CD4-positive, alpha-beta T cell treated with Interleukin-17A for 1 hour (primary cell): ENCODE measurements around the gene TMEM106C.

Experiments
- DNase-seq: peaks from one replicate; pipeline ENCODE4 v3.0.0-alpha.2; 2020

TMEM106C gene

DNA sequence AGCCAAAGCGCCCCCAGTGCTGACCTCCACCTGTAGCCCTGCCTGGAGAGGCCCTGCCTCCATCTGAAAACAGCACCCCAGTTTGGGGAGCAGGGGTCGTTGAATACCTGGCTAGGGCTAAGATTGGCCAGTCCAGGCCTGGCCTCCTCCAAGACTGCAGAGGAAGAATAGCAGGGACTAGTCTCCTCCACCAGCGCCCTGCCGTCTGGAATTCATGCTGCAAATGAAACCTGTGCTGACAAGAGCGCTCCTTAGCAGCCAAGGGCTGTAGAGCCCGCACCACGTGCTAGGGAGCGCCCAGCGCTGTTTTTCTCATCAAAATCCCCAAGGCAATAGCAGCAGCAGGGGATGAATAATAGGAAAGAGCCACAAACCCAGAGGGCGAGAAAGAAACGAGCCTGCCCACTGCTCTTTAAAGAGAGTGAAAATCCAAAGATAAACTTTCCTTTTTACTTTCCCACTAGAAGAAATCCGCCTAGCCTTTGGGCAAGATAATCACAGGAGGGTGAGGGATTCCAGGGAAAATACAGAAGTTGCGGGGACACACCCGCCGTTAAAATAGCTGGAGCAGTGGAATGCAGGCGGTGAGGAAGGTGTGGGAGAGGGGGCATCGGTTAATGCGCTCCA, 37.6 kb downstream of the TMEM106C start:
- DNase-seq = no peak

DNA sequence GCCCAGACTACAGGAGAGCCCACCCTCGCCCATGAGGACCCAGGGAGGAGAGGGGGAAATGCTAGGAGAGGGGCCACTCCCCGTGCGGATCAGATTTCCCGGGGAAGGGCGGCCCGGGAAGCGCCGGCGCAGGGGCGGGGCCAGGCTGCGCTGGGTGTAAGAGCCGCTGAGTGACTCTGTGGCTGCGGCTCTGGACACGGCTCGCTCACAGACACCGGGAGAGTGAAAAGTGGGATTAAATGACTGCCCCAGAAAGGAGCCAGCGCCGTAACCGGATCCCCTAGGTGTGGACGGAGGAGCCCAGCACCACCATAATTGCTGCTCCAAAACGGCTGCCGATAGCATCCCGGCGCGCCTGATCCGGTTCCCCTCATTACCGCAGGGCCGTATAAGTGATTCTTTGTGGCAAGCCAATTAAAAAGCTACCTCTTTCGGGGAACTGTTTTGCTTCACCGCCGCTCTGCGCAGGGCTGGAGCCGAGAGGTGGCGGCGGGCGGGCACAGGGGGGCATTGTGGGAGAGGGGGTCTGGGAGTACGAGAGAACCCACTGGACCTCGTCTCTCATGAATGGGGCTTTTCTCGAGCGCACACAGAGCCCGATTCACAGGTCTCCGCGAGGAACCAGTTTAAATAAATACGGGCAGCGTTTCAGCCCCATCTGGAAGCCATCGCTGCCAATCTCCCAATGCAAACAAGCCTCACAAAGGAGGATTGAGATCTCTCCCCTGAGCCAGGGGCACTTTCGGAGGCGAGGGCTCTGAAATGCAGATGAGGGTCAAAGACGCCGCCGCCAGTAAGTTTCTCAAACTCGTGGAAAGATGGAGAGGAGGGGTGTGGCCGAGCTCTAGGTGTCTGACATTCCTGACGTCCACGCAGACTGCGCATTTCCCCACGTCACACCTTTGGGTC, 38.4 kb downstream of the TMEM106C start:
- DNase-seq = peak; percentile 2

DNA sequence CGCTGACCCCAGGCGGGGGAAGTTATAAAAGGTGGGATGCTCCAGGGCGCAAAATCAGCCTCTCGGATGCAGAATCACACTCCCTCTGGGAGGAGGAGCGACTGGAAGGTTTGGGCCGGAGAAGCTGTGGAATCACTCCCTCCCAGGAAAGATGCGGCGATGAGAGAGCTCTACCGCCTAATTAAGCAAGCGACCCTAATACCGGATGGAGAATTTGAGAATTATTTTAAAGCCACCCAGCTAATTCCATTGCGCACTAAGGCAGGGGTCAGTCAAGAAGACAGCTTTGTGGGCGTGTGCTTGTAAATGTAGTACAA, 39.0 kb downstream of the TMEM106C start:
- no peak for DNase-seq

DNA sequence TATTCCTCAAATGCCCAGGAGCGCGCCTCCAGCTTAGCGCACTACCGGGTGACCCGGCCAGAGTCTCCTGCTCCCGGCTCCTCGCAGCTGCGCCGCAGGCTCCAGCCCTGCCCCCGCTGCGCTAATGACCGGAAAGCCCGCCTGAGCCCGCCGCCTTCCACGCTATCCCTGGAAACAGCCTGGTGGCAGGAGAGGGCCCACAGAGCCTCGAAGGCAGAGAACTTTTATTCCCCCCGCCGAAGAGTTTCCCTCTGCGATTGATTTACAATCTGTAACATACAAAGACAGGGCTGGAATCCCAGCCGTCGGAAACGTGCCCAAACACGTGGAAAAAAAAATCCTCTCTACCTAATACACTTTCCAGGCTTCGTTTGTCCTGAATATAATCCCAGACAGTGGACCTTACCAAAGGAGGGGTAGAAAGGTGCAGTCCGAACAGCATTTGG, 39.4 kb downstream of the TMEM106C start:
- peak; percentile 0 for DNase-seq

DNA sequence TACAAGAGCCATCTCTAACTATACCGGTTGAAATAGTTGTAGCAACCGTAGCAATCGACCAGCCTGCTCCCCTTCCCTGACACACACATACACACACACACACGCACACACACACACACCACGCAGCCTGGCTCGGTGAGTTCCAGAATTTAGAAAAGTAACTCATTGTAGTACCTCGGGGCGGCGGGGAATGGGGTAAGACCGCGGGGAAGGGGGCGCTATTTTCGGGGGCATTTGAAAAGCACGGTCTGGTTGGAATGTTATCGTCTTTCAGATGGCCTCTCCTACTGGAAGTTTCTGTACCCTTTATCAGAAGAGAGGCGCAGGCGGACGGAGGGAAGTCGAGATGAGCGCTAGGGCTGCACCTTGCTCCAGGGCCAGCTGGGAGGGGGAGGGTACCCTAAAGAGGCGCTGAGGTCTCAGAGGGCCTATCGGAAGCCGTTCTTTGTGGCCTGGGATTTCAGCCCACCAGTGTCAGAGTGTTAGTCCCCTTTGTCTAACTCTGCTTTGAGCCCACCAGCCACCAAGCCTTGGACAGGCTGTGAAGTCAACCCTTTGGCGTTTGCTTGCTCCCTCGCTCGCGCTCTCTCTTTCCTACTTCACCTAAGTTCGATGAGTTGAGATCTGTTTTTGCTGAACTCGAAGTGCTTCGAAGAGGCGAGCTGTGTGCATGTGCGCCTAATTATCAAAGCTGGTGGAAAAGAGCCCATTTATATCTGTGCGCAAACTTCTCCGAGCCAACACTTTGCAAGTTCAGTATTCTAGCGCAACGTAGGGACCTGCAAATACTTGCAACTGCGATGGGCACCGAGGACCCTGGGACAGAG, 40.0 kb downstream of the TMEM106C start:
- peak; percentile 3 for DNase-seq

DNA sequence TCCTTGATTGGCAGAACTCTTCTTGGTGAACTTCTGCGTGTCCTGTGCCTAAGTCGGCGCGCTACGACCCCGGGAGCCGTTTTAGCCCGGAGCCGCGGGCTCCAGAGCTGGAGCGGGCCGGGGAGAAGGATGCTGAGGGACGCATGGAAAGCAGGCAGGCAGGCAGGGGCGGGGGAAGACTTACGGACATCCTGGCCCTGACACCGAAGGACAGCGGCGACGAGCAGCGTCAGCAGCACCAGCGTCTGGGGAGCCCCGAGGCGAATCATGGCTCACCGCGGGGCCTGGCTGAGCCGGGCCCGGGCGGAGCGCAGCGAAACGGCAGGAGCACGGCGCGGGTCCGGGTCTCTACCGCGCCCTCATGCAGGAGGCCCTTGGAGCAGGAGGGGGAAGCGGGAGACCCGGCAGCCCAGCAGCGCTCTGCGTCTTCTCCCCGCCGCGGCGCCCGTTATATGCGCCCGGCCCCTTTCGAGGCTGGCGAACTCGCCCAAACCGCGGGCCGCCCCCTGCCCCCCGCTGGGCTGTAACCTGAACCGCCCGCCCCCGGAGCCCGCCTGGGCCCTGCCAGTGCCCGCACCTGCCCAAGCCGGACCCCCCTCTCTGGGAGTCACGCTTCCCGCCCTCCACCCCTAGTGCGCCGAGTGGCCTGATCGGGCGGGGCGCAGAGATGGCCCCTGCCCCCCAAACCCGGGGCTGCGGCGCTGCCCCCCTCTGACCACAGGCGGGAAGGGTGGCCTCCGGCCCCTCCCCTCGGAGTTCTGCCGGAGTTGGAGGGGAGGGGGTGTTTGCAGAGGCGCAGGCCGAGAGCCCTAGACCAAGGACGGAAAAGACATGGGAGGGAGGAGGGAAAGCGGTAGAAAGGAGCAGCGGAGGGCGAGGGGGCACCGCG, 40.9 kb downstream of the TMEM106C start, which contains the start of gene COL2A1:
COL2A1 (minus strand) TSS at position 424 of the 889 bp plus-strand sequence; CDS start at position 269, 155 bp downstream.
- DNase-seq = peak; percentile 1

DNA sequence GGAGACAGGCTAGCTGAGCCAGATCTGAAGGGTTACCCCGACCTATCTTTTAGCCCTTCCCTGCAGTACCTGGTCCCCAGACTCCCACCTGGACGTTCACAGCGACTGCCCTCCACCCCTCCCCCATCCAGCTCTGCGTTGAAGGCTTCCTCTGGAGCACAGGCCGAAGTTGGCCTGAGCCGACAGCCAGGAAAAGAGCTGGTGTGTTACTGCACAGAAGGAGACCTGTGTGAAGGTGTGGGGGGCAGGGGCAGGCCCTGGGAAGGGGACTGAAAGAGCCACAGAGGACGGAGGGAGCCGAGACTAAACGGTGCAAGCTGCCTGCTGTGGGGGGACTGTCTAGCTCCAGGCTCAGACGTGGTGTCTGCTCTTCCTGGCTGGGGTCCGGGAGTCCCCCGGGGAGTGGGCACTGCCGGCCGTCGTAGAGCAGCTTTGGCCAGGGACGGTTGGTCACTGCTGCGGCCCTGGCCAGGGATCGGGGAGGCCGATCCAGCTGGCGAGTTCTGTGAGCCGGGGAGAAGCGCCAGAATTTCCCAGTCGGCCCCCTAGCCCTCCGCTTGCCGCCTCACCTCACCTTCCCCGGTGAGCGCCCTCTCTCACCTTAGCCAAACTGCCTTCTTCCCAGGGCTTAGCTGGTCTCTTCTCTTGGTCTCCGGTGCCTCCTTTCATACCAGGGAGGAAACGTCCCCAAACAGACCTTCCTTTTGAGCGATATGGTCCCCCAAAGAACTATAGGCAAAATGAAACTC, 41.8 kb downstream of the TMEM106C start:
- no peak for DNase-seq

DNA sequence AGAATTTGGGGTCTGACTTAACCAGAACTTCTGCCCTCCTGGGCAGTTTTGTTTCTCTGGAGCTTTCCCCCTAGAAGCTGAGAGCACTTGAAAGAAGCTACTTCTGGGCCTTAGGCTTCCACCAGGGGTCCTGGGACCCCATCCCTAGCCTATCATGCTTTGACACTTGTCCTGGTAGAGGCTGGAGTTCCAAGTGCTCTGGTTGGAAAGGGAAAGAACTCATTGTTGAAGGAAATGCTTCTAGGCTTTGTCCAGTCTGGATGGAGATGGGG, 42.3 kb downstream of the TMEM106C start:
- no peak for DNase-seq

DNA sequence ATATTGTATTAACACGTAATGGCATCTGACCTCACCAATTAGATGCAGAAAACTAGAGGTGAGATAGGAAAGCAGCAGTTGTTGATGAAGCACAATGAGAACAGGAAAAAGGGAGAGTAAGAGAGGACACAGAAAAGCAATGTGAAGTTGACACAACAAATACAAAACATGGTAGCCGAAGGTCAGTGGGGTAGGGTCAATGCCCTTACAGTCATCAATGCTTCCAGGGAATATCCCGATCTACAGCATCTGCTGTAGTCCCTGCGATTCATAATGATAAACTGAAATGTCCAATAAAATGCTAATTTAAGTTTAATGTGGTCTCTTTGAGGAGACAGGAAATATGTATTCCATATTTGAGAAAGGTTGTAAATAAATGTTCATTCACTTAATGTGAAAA, 43.8 kb downstream of the TMEM106C start:
- no peak for DNase-seq

DNA sequence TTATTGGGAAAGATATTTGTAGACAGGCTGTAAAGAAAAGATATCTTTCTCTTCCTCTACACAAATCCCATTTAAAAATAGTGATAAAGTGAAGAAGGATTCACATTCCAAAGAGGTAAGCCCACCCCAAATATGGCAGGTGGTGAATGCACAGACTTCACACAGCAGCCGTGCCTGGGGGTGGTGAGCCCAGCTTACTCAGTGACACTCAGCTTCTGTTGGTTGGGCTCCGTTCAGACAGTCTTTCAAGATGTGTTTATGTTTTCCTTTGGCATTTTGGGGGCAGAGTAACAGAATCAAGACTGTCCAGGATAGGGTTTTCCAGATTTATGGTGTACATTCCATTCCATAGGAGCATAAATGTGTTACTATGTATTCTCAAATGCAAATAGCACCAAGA, 45.0 kb downstream of the TMEM106C start:
- DNase-seq = no peak

DNA sequence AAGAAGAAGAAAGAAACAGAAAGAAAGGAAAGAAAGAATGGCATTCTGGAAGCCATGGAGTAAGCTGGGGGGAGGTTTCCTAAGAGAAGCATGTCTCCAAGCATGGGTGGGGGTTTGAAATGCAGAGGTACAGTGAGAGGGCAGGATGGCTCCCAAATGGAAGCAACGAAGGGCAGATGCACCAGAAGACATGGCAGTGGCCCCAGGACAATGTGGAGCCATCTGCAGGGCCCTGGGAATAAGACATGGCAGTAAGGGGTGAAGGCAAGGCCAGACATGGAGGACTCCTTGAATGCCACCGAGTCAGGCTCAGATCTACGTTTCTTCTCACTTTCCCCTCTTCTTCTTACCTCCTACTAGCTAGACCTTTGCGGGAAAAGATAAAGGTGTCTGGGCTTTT, 45.6 kb downstream of the TMEM106C start:
- no peak for DNase-seq

DNA sequence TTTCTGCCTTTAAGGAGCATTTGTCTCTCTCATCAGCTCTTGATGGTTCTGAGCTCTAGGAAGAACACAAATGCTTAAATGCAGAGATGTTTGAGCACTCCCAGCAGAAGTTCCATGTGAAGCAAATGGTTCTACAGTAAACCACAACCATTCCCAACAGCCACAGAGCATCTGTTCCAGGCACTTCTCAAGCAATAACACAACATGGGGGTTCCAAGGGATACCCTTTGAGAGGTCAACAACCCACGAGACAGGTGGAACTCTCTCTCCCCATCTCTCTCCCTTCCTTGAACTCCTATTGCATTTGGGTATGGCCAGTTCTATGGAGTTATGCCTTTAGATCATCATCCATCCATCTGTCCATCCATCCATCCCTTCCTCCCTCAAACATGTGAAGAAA, 46.1 kb downstream of the TMEM106C start:
- no peak for DNase-seq

DNA sequence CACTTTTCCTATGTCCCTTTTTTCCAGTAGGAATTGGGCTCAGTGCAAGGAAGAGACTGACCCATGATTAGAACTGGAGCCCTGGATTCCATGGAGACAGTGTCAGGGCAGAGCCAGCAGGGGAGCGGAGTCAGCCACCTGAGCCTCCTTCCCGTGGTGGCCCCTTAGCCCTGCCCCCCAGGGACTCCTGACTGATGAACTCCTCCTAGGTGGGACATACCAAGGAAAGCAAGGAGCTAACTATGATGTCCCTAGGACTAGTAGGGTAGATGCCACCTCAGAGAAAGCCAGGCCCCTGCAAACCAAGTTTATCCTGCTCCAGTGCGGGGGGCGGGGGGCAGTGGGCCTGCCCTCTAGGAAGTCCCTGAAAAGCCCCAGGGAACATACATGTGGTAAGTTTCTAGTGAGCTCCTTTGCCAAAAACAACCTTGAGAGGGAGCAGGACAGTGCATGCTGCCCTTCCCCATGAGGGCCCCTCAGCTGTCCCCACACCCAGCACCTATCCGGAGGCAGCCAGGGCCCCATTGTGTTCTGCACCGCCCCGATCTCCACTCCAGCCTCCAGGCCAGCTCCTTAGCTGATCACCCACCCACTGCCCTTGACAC, 47.1 kb downstream of the TMEM106C start:
- no peak for DNase-seq

DNA sequence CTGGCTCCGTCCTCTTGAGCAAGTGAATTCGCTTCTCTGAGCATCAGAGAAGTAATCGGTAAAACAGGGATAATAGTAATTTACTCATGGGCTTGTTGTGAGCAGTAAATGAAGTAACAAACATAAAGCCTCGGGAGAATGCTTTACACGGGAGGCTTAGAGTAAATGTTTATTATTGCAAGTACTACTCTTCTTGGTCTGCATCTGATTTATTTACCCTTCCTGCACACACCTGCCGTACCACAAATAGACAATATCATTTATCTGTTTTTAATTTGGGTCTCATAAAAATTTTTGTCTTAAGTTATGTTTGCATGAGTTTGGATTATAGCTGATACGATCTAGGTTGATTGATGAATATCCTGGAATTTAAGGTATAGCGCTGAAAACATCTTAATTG, 48.7 kb downstream of the TMEM106C start:
- no peak for DNase-seq

DNA sequence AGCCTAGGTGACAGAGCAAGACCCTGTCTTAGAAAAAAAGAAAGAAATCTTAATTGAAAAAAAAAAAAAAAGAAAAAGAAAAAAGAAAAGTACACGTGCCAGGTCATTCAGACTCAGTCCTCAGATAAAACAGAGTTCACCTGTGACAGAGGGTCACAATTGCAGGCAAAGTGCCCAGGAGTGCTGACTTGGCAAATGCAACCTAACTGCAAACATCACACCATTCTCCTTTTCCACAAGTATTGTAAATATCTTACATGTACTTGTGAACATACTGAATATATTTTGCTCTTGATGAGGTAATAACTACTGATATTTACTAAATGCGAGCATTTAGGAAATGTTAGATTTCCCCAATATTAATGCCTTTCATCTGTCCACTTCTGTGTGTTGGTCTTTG, 49.9 kb downstream of the TMEM106C start:
- DNase-seq = no peak

DNA sequence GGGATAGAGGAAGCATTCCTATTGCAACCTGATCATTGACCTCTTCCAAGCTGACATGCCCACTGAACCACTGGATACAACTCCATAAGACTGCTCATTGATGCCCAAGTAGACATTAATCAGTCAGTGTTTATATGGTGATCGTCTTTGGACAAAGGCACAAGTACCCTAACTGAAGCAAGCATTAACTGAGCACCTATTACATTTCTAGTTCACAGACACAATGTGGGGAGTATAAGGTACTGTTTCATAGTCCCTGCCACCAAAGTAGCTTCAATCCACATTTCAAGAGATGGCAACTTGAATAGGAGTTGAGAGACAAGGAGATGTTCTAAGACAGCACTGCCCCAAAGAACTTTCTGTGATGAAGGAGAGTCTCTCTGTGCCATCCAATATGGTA, 51.7 kb downstream of the TMEM106C start:
- DNase-seq = no peak

DNA sequence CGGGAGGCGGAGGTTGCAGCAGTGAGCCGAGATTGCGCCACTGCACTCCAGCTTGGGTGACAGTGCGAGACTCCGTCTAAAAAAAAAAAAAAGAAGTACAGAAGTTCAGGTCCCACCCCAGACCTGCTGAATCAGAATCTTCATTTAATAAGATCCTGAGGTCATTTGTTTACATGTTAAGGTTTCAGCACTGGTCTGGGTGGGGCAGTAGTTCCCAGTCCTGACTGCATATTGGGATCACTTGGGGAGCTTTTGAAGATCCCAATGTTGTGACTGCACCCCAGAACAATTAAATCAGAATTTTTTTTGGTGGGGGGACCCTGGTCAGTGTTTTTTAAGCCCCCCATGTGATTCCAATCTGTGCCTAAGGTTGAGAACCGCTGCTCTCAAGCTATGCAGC, 52.6 kb downstream of the TMEM106C start:
- no peak for DNase-seq

DNA sequence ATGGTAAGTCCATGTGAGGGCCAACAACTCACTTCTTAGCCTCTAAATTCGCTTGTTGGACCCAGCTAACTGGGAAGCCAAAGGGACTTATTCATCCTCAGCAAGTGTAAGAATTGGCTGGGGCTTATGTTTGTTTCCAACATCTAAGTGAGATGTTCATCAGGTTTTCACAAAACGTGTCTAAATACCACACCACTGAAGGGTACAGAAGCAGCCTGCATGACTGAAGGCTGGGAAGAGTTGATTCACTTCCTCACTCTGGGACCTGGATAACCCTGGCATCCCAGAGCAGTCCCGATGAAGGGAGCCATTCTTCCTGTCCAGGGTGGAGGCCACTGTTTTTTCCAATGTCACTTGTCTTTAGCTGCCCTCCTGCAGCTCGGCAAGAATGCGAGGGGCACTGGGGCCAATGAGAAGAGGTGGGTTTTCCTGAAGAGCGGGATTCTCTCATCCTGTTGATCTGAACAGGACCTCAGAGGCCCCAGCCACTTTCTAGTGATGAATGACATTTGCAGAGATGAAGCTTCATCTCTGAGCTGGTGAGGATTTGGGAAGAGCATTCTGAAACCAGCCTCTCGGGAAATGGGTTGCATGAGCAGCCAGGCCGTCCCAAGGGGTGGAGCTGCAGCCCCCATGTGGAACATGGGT, 53.1 kb downstream of the TMEM106C start:
- no peak for DNase-seq

DNA sequence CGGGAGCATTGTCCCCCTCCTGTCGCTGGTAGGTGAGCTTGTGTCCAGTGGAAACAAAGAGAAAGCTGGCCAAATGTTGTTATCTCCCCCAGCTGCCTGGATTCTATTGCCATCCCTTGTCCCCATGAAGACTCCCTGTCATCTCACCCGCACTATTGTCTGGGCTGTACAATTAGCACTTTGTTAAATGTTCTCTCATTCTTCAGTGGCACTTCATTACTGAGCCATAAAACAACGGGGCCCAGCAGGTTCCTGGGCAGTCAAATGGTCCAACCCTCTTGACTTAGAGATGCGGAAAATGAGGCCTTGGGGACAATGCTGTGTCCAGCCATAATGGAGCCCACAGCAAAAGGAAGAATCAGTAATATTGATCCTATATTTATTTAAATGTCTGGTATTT, 54.1 kb downstream of the TMEM106C start:
- no peak for DNase-seq

DNA sequence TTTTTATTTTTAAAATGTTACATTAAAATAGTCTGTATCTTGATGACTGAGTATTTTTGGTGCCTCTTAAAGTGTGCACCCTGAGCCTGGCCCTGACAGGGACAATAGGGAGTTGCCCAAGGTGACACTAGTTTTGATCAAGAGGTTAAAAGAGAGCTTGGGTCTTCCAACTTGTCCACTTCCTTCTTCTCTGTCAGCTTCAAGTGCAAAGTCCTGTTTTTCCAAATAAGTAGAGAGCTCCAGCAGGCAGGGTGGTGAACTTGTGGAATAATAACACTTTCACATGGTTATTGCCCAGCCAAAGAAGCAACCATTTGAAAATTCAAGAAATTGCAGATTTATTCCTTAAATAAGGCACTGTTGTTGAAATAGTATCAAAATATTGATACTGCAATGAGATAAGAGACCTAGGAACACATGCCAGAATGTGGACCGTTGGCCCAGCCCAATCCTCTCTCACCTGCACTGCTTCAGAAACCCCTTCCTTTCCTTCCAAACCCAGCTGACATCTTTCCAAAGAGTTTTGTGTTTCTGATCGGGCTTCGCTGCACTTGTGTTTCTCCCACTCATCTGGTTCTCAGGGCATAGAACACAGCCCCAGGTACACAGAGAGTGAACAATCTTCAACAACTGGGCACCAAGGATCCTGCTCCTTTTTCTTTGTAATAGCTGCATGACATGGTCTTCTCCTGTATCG, 54.7 kb downstream of the TMEM106C start:
- no peak for DNase-seq
